ENCODE measurements around the gene JAG2. TPM values are rescaled to one million over a fixed set of nuclear protein-coding genes. Genes with fewer than 3 reads are reported as not detected.

The JAG2 gene
- total and polyA plus RNA-seq, 2 experiments from 2014 or later = 1.5 TPM; not detected in 1

GRCh38 chr14:105211086-105211757 is 42.6 kb upstream of the JAG2 start:
- in situ Hi-C loops (cut with MboI) = no loop called here
- no peak overlapping the region for H3K4me2 ChIP-seq (ENCODE audit: unreplicated experiment)
- no peaks in the 10 kb centered on the region for H3K79me2 ChIP-seq (ENCODE audit: insufficient read depth)
- no peaks in the 10 kb centered on the region for H4K20me1 ChIP-seq (ENCODE audit: insufficient read depth)
- 90 to 94% methylated on average over 17 to 19 of the region's 23 CpGs for WGBS, 2 experiments (ENCODE audit: low coverage in 1 of 2, low lambda C conversion rate in 2 of 2, missing lambda C conversion rate in 2 of 2)
- H3K9ac ChIP-seq = no peak overlapping the region
- no peaks in the 10 kb centered on the region for H3K36me3 ChIP-seq (ENCODE audit: low read depth)
- H2AFZ ChIP-seq = no peak overlapping the region
- no peaks in the 10 kb centered on the region for H3F3A ChIP-seq (ENCODE audit: insufficient read depth)
- no peaks in the 10 kb centered on the region for H3K9me2 ChIP-seq (ENCODE audit: insufficient read depth)
- H3K4me3 ChIP-seq = no peak overlapping the region
- H3K4me1 ChIP-seq (ENCODE audit: insufficient read depth) = no peaks in the 10 kb centered on the region
- TF ChIP-seq EZH2phosphoT487 (IDR thresholded peaks at IDR 0.05; ENCODE audit: insufficient read depth, low read depth) = no peak
- no peak for TF ChIP-seq EZH2 (IDR thresholded peaks at IDR 0.05; ENCODE audit: insufficient read depth, poor library complexity, severe bottlenecking)
- no peaks in the 10 kb centered on the region for H3K27me3 ChIP-seq (replicated peaks; ENCODE audit: insufficient read depth)
- H3K27ac ChIP-seq = no peak overlapping the region
- no peak for DNase-seq
- no peaks in the 10 kb centered on the region for H3K9me3 ChIP-seq (ENCODE audit: low read depth)

DNA sequence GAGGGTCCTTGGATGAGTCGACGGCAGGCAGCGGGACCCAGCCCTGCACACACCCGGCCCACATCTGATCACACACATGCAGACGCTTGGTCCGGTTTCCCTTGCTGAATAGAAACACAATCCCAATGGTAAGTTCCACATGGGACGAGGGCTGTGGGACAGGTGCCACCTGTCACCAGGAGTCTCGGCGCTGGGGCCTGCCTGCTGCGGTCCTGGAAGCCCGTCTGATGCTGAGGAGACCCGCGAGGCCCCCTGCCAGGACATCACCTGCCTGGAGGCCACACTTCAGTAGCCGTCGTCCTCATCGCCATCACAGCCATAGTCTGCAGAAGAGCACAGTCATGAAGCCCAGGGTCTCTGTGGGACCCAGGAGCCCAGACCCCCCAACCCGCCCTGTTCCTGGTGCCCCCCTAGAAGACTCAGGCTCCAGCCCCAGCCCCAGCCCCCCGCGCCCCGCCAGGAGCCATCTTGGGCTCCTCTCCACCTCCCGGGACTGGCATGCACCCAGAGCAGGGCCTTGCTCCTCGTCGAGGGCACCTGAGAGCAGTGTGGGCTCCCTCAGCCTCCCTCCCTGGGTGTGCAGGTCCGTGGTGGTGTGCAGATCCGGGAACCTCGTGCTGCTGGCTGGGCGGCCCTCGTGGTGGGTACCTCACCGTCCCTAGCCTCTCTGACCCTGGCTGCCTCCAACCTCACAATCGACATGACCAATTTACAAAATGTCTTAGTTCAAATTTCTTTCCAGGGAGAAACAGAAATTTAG is 41.9 kb upstream of the JAG2 start:
- Histone ChIP-seq H3K4me2 (ENCODE audit: unreplicated experiment) (no peak overlapping the region), H4K20me1 (ENCODE audit: insufficient read depth) (no peaks in the 10 kb centered on the region), H3K4me1 (ENCODE audit: insufficient read depth) (no peaks in the 10 kb centered on the region), H3F3A (ENCODE audit: insufficient read depth) (no peaks in the 10 kb centered on the region), H2AFZ (no peak overlapping the region), H3K27me3 (replicated peaks; ENCODE audit: insufficient read depth) (no peaks in the 10 kb centered on the region), H3K9me3 (ENCODE audit: low read depth) (no peaks in the 10 kb centered on the region), H3K36me3 (ENCODE audit: low read depth) (no peaks in the 10 kb centered on the region), H3K9me2 (ENCODE audit: insufficient read depth) (no peaks in the 10 kb centered on the region), H3K79me2 (ENCODE audit: insufficient read depth) (no peaks in the 10 kb centered on the region), H3K27ac (no peak overlapping the region), H3K9ac (no peak overlapping the region), H3K4me3 (no peak overlapping the region)
- TF ChIP-seq EZH2phosphoT487 (IDR thresholded peaks at IDR 0.05; ENCODE audit: insufficient read depth, low read depth) = no peak
- TF ChIP-seq EZH2 (IDR thresholded peaks at IDR 0.05; ENCODE audit: insufficient read depth, poor library complexity, severe bottlenecking) = no peak
- DNase-seq = no peak
- WGBS, 2 experiments (ENCODE audit: low coverage in 1 of 2, low lambda C conversion rate in 2 of 2, missing lambda C conversion rate in 2 of 2) = 92 to 95% methylated on average over 23 to 30 of the region's 30 CpGs
- in situ Hi-C loops (cut with MboI) = no loop called here

- H3K36me3 ChIP-seq (ENCODE audit: low read depth) = no peaks in the 10 kb centered on the region
- H2AFZ ChIP-seq = no peak overlapping the region
- H3K9me3 ChIP-seq (ENCODE audit: low read depth) = no peaks in the 10 kb centered on the region
- H3K9ac ChIP-seq = no peak overlapping the region
- no peaks in the 10 kb centered on the region for H3K79me2 ChIP-seq (ENCODE audit: insufficient read depth)
- H3F3A ChIP-seq (ENCODE audit: insufficient read depth) = no peaks in the 10 kb centered on the region
- no peak for DNase-seq
- no peaks in the 10 kb centered on the region for H3K9me2 ChIP-seq (ENCODE audit: insufficient read depth)
- WGBS, 2 experiments (ENCODE audit: low coverage in 1 of 2, low lambda C conversion rate in 2 of 2, missing lambda C conversion rate in 2 of 2) = 96 to 100% methylated on average over 12 to 16 of the region's 16 CpGs
- H3K4me2 ChIP-seq (ENCODE audit: unreplicated experiment) = no peak overlapping the region
- in situ Hi-C loops (cut with MboI) = no loop called here
- TF ChIP-seq EZH2 (IDR thresholded peaks at IDR 0.05; ENCODE audit: insufficient read depth, poor library complexity, severe bottlenecking) (no peak), EZH2phosphoT487 (IDR thresholded peaks at IDR 0.05; ENCODE audit: insufficient read depth, low read depth) (no peak)
- no peak overlapping the region for H3K4me3 ChIP-seq
- H3K4me1 ChIP-seq (ENCODE audit: insufficient read depth) = no peaks in the 10 kb centered on the region
- no peak overlapping the region for H3K27ac ChIP-seq
- H3K27me3 ChIP-seq (replicated peaks; ENCODE audit: insufficient read depth) = no peaks in the 10 kb centered on the region
- no peaks in the 10 kb centered on the region for H4K20me1 ChIP-seq (ENCODE audit: insufficient read depth)
Measured at GRCh38 chr14:105209646-105210045, 41.1 kb upstream of the JAG2 start.

GRCh38 chr14:105209091-105209490 is 40.5 kb upstream of the JAG2 start:
- no peaks in the 10 kb centered on the region for H3K36me3 ChIP-seq (ENCODE audit: low read depth)
- H3K79me2 ChIP-seq (ENCODE audit: insufficient read depth) = no peaks in the 10 kb centered on the region
- H3K4me3 ChIP-seq = no peak overlapping the region
- H3K9me2 ChIP-seq (ENCODE audit: insufficient read depth) = no peaks in the 10 kb centered on the region
- no peaks in the 10 kb centered on the region for H3K27me3 ChIP-seq (replicated peaks; ENCODE audit: insufficient read depth)
- H3K4me2 ChIP-seq (ENCODE audit: unreplicated experiment) = no peak overlapping the region
- H3F3A ChIP-seq (ENCODE audit: insufficient read depth) = no peaks in the 10 kb centered on the region
- 87 to 90% methylated on average over 8 of the region's 8 CpGs for WGBS, 2 experiments (ENCODE audit: low coverage in 1 of 2, low lambda C conversion rate in 2 of 2, missing lambda C conversion rate in 2 of 2)
- H3K27ac ChIP-seq = no peak overlapping the region
- H4K20me1 ChIP-seq (ENCODE audit: insufficient read depth) = no peaks in the 10 kb centered on the region
- TF ChIP-seq EZH2 (IDR thresholded peaks at IDR 0.05; ENCODE audit: insufficient read depth, poor library complexity, severe bottlenecking) = no peak
- no peak for TF ChIP-seq EZH2phosphoT487 (IDR thresholded peaks at IDR 0.05; ENCODE audit: insufficient read depth, low read depth)
- H2AFZ ChIP-seq = no peak overlapping the region
- H3K9me3 ChIP-seq (ENCODE audit: low read depth) = no peaks in the 10 kb centered on the region
- in situ Hi-C loops (cut with MboI) = no loop called here
- no peak overlapping the region for H3K9ac ChIP-seq
- H3K4me1 ChIP-seq (ENCODE audit: insufficient read depth) = no peaks in the 10 kb centered on the region
- DNase-seq = no peak

Measured in GM23248 (cell line).